GM21576 (cell line): ENCODE data around the gene IFT80.

Experiments
- ATAC-seq: cut with Tn5 transposase; IDR thresholded peaks from one replicate; pipeline ENCODE4 v1.9.1; 2021; ENCODE audit warnings: mild to moderate bottlenecking, moderate library complexity; ENCODE audit not compliant: unreplicated experiment

The IFT80 gene

GRCh38 chr3:160213191-160213590 is 185.8 kb downstream of the IFT80 start:
- no peak for ATAC-seq

GRCh38 chr3:160210799-160211221 is 188.2 kb downstream of the IFT80 start:
- ATAC-seq, result no peak

- ATAC-seq, result no peak
Measured at GRCh38 chr3:160210341-160210740, 188.7 kb downstream of the IFT80 start.
